ENCODE results near the gene WDR44.
"Not testable (repeated sequence)": the region's sequence is repeated elsewhere in the genome, so short reads cannot be mapped to it uniquely, and the experiment has no call there.

Gene WDR44

DNA sequence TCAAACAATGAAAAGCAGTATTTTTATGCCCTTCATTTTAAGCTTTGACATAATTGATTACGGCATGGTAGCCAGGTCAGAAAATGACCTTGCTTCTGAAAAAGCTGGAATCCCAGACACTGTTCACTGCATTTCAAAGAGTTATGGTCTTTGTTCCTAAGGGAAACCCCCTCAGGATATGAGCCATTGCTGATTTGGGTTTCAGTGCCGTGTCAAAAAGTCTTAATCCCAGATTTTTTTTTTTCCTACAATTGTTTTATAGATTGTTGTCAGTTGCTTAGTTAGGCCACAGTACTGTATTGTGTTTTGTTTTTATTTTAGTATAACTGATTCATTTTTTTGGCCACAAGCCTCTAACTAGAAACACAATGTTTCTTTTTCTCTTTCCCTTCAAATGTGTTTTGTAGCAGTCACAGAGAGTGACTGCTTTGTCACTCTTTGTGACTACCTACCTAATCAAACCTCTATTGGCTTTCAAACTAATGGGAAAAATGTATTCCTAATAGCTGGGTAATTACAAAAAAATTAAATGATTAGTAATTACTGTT is 10.3 kb downstream of the WDR44 start:
- DNase-seq (ENCODE audit: low spot score) = no peak

GRCh38 chrX:118360429-118361125 is 14.7 kb downstream of the WDR44 start:
- DNase-seq (ENCODE audit: low spot score) = no peak

GRCh38 chrX:118364261-118364660 is 18.4 kb downstream of the WDR44 start:
- DNase-seq (ENCODE audit: low spot score) = no peak

DNA sequence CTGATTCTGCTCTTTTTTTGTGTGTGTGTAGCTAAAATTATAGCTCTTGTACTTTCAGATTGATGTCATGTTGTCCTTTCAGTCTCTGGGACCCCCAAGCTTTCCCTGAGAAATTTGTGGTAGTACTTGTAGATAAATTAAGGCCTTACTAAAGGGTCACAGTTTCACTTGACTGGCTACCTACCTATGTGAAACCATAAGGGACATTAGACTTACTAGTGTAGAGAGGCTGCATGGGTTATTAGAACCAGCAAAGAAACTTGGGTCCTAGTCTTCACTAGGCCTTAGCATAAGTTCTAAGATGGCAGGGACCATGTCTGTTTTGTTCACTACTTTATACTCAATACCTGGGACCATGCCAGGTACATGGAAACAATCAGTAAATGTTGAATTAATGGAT is 21.4 kb downstream of the WDR44 start:
- no peak for DNase-seq (ENCODE audit: low spot score)

- no peak for DNase-seq (ENCODE audit: low spot score)
Measured at GRCh38 chrX:118368398-118368797, 22.5 kb downstream of the WDR44 start.

- no peak for DNase-seq (ENCODE audit: low spot score)
Measured at GRCh38 chrX:118370921-118371624, 25.2 kb downstream of the WDR44 start.

GRCh38 chrX:118373538-118373937 is 27.6 kb downstream of the WDR44 start:
- no peak for DNase-seq (ENCODE audit: low spot score)

DNA sequence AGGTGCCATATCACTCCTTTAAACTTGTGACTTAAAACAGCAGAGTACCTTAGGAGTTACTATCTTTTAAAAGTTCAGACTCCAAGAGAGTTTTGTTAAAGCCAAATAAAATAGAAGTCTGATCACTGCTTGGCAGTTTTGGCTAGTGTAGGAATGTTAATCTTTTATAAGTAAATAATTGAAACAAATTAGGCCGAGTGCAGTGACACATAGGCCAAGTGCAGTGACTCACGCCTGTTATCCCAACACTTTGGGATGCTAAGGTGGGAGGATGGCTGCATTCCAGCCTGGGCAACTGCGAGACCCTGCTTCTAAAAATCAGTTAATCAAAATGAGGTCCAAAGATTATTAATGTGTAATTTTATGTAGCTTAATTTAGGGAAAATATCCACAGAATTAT is 37.2 kb downstream of the WDR44 start:
- DNase-seq (ENCODE audit: low spot score) = no peak

DNA sequence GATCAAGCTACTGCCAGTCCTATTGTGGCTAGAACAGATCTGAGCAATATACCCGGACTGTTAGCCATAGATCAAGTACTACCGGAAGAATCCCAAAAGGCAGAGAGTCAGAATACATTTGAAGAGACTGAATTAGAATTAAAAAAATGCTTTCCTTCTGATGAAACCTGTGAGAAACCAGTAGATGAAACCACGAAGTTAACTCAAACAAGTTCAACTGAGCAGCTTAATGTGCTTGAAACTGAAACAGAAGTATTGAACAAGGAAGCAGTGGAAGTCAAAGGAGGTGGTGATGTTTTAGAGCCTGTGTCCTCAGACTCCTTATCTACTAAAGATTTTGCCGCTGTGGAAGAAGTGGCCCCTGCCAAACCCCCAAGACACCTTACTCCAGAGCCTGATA is 46.8 kb downstream of the WDR44 start:
- DNase-seq (ENCODE audit: low spot score) = no peak

DNA sequence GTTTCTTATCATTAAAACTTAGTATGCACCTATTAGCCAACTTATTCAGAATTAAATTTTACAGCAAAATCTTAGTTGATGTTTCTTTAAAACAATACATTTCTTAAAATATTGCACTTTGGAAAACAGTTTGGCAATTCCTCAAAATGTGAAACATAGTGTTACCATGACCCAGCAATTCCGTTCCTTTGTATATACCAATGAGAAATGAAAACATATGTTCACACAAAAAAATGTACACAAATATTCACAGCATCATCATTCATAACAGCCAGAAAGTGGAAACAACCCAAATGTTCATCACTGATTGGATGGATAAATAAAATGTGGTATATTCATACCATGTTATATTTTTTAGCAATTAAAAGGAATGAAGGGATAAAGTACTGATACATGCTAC is 50.2 kb downstream of the WDR44 start:
- DNase-seq (ENCODE audit: low spot score) = no peak

- DNase-seq (ENCODE audit: low spot score) = no peak
Measured at GRCh38 chrX:118418811-118419251, 72.9 kb downstream of the WDR44 start.

DNA sequence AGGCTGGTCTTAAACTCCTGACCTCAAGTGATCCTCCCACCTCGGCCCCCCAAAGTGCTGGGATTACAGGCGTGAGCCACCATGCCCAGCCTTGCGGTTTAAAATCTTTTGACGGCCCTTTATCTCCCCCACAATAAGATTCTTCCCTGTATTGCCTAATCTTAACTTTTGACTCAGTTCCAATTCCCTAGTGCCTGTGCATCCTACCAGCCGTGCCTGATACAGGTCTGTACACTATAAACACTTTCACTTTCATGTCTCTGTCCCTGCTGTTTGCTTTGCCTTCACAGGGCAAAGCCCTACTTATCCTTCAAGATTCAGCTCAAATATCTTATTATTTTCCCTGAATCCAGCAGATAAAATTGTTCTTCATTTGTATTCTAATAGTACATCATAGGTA is 74.6 kb downstream of the WDR44 start:
- DNase-seq (ENCODE audit: low spot score) = peak; percentile 7

DNA sequence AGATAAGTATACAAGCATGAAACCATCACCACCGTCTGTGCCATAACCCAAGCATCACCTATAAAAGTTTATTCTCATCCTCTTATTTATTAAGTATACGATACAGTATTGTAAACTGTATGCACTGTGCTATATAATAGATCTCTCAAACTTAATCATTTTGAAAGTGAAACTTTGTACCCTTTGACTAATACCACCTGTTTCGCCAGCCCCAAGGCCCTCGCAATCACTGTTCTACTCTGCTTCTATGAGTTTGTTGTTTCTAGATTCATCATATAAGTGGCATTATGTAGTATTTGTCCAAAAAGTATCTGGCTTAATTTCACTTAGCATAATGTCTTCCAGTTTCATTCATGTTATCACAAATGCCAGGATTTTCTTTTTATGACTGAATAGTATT is 77.7 kb downstream of the WDR44 start:
- peak; percentile 65 for DNase-seq (ENCODE audit: low spot score)

- DNase-seq (ENCODE audit: low spot score) = no peak
Measured at GRCh38 chrX:118432799-118433198, 86.9 kb downstream of the WDR44 start.

GRCh38 chrX:118437283-118437682 is 91.4 kb downstream of the WDR44 start:
- no peak for DNase-seq (ENCODE audit: low spot score)

DNA sequence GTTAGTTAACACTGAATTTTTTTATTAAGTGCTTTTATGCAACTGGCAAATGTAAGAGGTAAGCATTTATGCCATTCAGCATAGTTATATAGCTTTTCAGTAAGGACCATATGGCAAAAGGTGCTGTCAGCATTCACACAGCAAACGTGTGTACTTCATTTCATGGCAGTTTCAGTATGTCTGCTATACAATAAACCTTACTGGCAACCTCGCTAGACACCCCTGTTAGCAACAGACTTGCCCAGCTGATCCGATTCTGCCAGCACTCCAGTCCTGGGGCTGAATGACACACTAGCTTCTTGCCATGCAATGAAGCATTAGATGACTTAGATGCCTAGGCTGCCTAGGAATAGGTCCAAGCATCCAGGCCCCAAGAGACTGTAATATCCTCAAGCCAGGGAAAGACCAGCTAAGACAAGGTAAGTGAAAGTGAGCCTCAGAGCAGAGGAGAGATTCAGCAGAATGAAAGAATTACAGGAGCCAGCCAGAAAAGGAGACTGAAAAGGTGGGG is 102.4 kb downstream of the WDR44 start:
- no peak for DNase-seq (ENCODE audit: low spot score)

GRCh38 chrX:118455013-118455412 is 109.1 kb downstream of the WDR44 start:
- DNase-seq (ENCODE audit: low spot score) = no peak

DNA sequence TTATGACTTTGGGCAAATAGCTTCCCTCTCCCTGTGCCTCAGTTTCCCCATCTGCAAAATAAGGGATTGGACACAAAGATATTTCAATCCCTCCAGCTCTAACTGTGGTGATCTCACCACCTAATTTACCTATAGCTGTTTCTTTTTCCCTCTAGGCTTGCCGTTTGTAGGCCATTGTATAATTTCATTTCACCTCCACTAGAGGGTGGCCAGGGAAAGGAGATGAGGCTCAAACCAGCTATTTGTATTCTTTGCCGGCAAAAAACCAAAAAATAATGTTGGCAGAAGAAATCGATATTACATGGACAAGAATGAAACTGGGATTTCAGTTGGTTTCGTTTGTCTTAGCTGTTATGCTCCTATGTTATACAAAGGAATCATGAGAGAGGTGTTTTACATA is 113.6 kb downstream of the WDR44 start:
- DNase-seq (ENCODE audit: low spot score) = peak; percentile 19

GRCh38 chrX:118464501-118464900 is 118.6 kb downstream of the WDR44 start:
- DNase-seq (ENCODE audit: low spot score) = no peak

- DNase-seq (ENCODE audit: low spot score) = no peak
Measured at GRCh38 chrX:118468122-118468521, 122.2 kb downstream of the WDR44 start.

GRCh38 chrX:118470721-118471347 is 124.9 kb downstream of the WDR44 start:
- DNase-seq (ENCODE audit: low spot score) = not testable (repeated sequence)

DNA sequence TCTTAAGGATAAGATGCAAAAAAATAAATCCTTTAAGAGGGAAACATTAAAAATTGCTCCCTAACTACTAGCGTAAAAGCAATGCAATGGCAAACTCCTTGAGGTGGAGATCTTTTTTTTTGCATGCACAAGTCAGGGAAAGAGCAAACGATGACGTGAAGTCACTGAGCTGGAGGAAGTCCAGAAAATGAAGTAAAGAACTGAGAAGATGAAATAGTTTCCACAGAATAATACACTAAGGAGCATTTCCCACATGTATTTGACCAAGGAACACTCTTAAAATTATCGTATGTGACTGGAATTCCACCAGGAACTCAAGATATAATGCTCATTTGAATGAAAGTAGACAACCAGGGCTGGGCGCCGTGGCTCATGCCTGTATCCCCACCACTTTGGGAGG is 128.7 kb downstream of the WDR44 start:
- no peak for DNase-seq (ENCODE audit: low spot score)

DNA sequence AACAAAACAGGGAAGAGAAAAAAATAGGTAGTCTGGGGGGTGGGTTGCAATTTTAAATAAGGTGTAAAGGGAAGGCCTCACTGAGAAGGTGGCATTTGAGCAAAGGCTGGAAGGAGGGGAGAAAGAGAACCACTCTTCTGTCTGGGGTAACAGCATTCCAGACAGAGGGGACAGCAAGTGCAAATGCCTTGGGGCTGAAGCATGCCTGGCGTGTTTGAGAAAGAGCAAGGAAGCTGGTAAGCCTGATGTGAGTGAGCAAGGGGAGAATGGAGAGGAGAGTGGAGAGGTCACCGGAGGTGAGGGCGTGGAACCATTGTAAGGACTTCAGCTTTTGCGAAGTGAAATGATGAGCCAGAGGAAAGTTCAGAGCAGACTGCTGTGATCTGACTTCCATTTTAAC is 130.0 kb downstream of the WDR44 start:
- no peak for DNase-seq (ENCODE audit: low spot score)

Measured in activated CD4-positive, alpha-beta T cell treated with anti-CD3 and anti-CD28 coated beads, Interleukin-2, Interleukin-4, amounts not matched to agents 100 ng/mL and 50 ng/mL, durations not matched to agents 16 hours and 8 hours (primary cell).